ENCODE results near the gene ADAM8. TPM values are rescaled to one million over a fixed set of nuclear protein-coding genes. Genes with fewer than 3 reads are reported as not detected.

The ADAM8 gene
- total RNA-seq, 1 donor from 2014 or later = 6.2 TPM

- Mint-ChIP-seq H3K4me3 (no peak overlapping the region), H3K9me3 (no peaks in the 10 kb centered on the region), H3K36me3 (no peaks in the 10 kb centered on the region), H3K27me3 (peaks cover 17% of the 10 kb centered on the region), H3K4me1 (ENCODE audit: unreplicated experiment) (no peaks in the 10 kb centered on the region), H3K27ac (no peak overlapping the region)
- no peak for TF ChIP-seq CTCF (conservative IDR thresholded peaks at IDR 0.05)
- no peak for DNase-seq (ENCODE audit: extremely low spot score, unreplicated experiment)
These were observed 61.9 kb downstream of the ADAM8 start for GRCh38 chr10:133214468-133215410.

GRCh38 chr10:133213641-133214467 lies 62.8 kb downstream of the ADAM8 start:
- Mint-ChIP-seq H3K27me3 (peaks cover 12% of the 10 kb centered on the region), H3K36me3 (no peaks in the 10 kb centered on the region), H3K4me1 (ENCODE audit: unreplicated experiment) (no peaks in the 10 kb centered on the region), H3K9me3 (no peaks in the 10 kb centered on the region), H3K27ac (no peak overlapping the region), H3K4me3 (no peak overlapping the region)
- no peak for DNase-seq (ENCODE audit: extremely low spot score, unreplicated experiment)
- TF ChIP-seq CTCF (conservative IDR thresholded peaks at IDR 0.05) = no peak

GRCh38 chr10:133212853-133213494 lies 63.7 kb downstream of the ADAM8 start:
- no peaks in the 10 kb centered on the region for H3K4me1 Mint-ChIP-seq (ENCODE audit: unreplicated experiment)
- TF ChIP-seq CTCF (conservative IDR thresholded peaks at IDR 0.05) = no peak
- H3K27me3 Mint-ChIP-seq = peaks cover 9% of the 10 kb centered on the region
- no peak overlapping the region for H3K4me3 Mint-ChIP-seq
- no peaks in the 10 kb centered on the region for H3K9me3 Mint-ChIP-seq
- no peak overlapping the region for H3K27ac Mint-ChIP-seq
- H3K36me3 Mint-ChIP-seq = no peaks in the 10 kb centered on the region
- DNase-seq (ENCODE audit: extremely low spot score, unreplicated experiment) = no peak

Small RNA genes lying within 50 kb of the gene (microRNA-seq; reads per million reads assigned to microRNA genes)
- gene MIR202 = not detected

Other genes with a start within 250 kb of the ADAM8 start
- gene ADGRA1, start 188.9 kb downstream of the ADAM8 start, total RNA-seq (ENCODE audit: low replicate concordance) = 0.99 and 1.6 TPM in 2 replicates
- 2.7 and 6.4 TPM in 2 replicates for gene KNDC1, start 116.6 kb downstream of the ADAM8 start, total RNA-seq (ENCODE audit: low replicate concordance)
- not detected in 2 replicates for gene UTF1, start 46.7 kb downstream of the ADAM8 start, total RNA-seq (ENCODE audit: low replicate concordance)
- gene VENTX, start 39.0 kb downstream of the ADAM8 start, total RNA-seq (ENCODE audit: low replicate concordance) = not detected in 2 replicates
- 57.9 and 58.6 TPM in 2 replicates for gene TUBGCP2, start 32.0 kb upstream of the ADAM8 start, total RNA-seq (ENCODE audit: low replicate concordance)
- gene ZNF511, start 32.0 kb upstream of the ADAM8 start, total RNA-seq (ENCODE audit: low replicate concordance) = 39.7 and 51.9 TPM in 2 replicates
- 3.6 and 8.5 TPM in 2 replicates for gene CALY, start 60.0 kb upstream of the ADAM8 start, total RNA-seq (ENCODE audit: low replicate concordance)
- gene PRAP1, start 70.5 kb upstream of the ADAM8 start, total RNA-seq (ENCODE audit: low replicate concordance) = 1.3 and 2.8 TPM in 2 replicates
- 20.4 and 21.7 TPM in 2 replicates for gene FUOM, start 81.2 kb upstream of the ADAM8 start, total RNA-seq (ENCODE audit: low replicate concordance)
- gene ECHS1, start 96.5 kb upstream of the ADAM8 start, total RNA-seq (ENCODE audit: low replicate concordance) = 106 and 127 TPM in 2 replicates
- 6.9 and 8.2 TPM in 2 replicates for gene PAOX, start 102.4 kb upstream of the ADAM8 start, total RNA-seq (ENCODE audit: low replicate concordance)
- 79.1 and 89.6 TPM in 2 replicates for gene MTG1, start 117.3 kb upstream of the ADAM8 start, total RNA-seq (ENCODE audit: low replicate concordance)
- 0.21 and 0.56 TPM in 2 replicates for gene SPRN, start 147.8 kb upstream of the ADAM8 start, total RNA-seq (ENCODE audit: low replicate concordance)
- 1.2 and 1.4 TPM in 2 replicates for gene SCART1, start 177.1 kb upstream of the ADAM8 start, total RNA-seq (ENCODE audit: low replicate concordance)